Smooth muscle cell (in vitro differentiated cells): Measurements from ENCODE around the gene NOL6. TPM values are rescaled to one million over a fixed set of nuclear protein-coding genes. Genes with fewer than 3 reads are reported as not detected.

Source experiments
- DNase-seq: peaks from one replicate; lab custom pipeline; 2025; ENCODE audit not compliant: unreplicated experiment; lab: John Stamatoyannopoulos, UW
- H2AFZ ChIP-seq: fragments of 200-600 bp; sonication (generic); 2 replicates; pipeline ENCODE4 v1.6.0; 2016; ENCODE audit warnings: antibody characterized with exemption, low read depth, mild to moderate bottlenecking
- H3F3A ChIP-seq: fragments of 200-600 bp; sonication (generic); 2 replicates; pipeline ENCODE4 v1.6.0; 2017; ENCODE audit warnings: antibody characterized with exemption, low read depth
- H3K27ac ChIP-seq: fragments of 200-600 bp; sonication (generic); 2 replicates; pipeline ENCODE4 v1.5.1; 2016; ENCODE audit warnings: low read depth, mild to moderate bottlenecking
- H3K27me3 ChIP-seq: fragments of 200-600 bp; sonication (generic); 2 replicates; pipeline ENCODE4 v1.6.1; 2016; ENCODE audit warnings: low read depth, mild to moderate bottlenecking
- H3K36me3 ChIP-seq: fragments of 200-600 bp; sonication (generic); 2 replicates; pipeline ENCODE4 v1.5.1; 2016; ENCODE audit warnings: low read depth
- H3K4me1 ChIP-seq: fragments of 200-600 bp; sonication (generic); 2 replicates; pipeline ENCODE4 v1.5.1; 2016; ENCODE audit warnings: low read depth
- H3K4me2 ChIP-seq: fragments of 200-600 bp; sonication (generic); 2 replicates; pipeline ENCODE4 v1.6.0; 2016; ENCODE audit warnings: mild to moderate bottlenecking
- H3K4me3 ChIP-seq: fragments of 200-600 bp; sonication (generic); 2 replicates; pipeline ENCODE4 v1.5.1; 2016; ENCODE audit warnings: mild to moderate bottlenecking
- H3K79me2 ChIP-seq: fragments of 200-600 bp; sonication (generic); 2 replicates; pipeline ENCODE4 v1.6.0; 2016; ENCODE audit warnings: low read depth, mild to moderate bottlenecking
- H3K9ac ChIP-seq: fragments of 200-600 bp; sonication (generic); 2 replicates; pipeline ENCODE4 v1.6.0; 2016; ENCODE audit warnings: low read depth
- H3K9me3 ChIP-seq: fragments of 200-600 bp; sonication (generic); replicated peaks from 2 replicates; pipeline ENCODE4 v1.5.1; 2016; ENCODE audit warnings: low read depth
- H4K20me1 ChIP-seq: fragments of 200-600 bp; sonication (generic); 2 replicates; pipeline ENCODE4 v1.6.0; 2016; ENCODE audit warnings: low read depth
- CTCF ChIP-seq: fragments of 200-600 bp; sonication (generic); IDR thresholded peaks from 2 replicates; pipeline ENCODE4 v1.5.1; 2017; ENCODE audit warnings: borderline replicate concordance, mild to moderate bottlenecking, antibody characterized with exemption; ENCODE audit not compliant: insufficient read depth, poor library complexity, severe bottlenecking
- WGBS: methylation state at CpG from one replicate; pipeline ENCODE4 v1.1.7; 2016; ENCODE audit warnings: low lambda C conversion rate; 5-methylcytosine and 5-hydroxymethylcytosine counted together
- polyA plus RNA-seq: library from polyadenylated mRNA; unstranded; fragments of >200 nt; fragmentation: Nextera tagmentation; extraction: Ambion mirVana; gene quantifications from 2 replicates; pipeline ENCODE4 v1.2.1, GENCODE V29; 2016
- total RNA-seq: library from RNA; depleted of rRNA; stranded (reverse); fragments of >200 nt; gene quantifications from 2 replicates; pipeline ENCODE4 v1.2.3, GENCODE V29; 2014

NOL6 gene
- total and polyA plus RNA-seq, 2 experiments from 2014 or later: 23.0 to 23.4 TPM

- no peaks in the 10 kb centered on the region for H3F3A ChIP-seq
- no peak for TF ChIP-seq CTCF
- 93% methylated on average over 16 of the region's 16 CpGs for WGBS
- H4K20me1 ChIP-seq: no peaks in the 10 kb centered on the region
- peaks cover 13% of the 10 kb centered on the region for H3K4me1 ChIP-seq
- peak overlapping the region; percentile 86 for H3K4me3 ChIP-seq
- H3K79me2 ChIP-seq: peaks cover 21% of the 10 kb centered on the region
- H3K9me3 ChIP-seq: no peaks in the 10 kb centered on the region
- H3K4me2 ChIP-seq: peak overlapping the region; percentile 97
- no peak overlapping the region for H3K27ac ChIP-seq
- no peak for DNase-seq
- no peaks in the 10 kb centered on the region for H3K27me3 ChIP-seq
- H2AFZ ChIP-seq: no peak overlapping the region
- H3K36me3 ChIP-seq: no peaks in the 10 kb centered on the region
- no peak overlapping the region for H3K9ac ChIP-seq
Measured at GRCh38 chr9:33472171-33472880, 1.4 kb downstream of the NOL6 start.

- Histone ChIP-seq H3K27me3 (no peaks in the 10 kb centered on the region), H2AFZ (no peak overlapping the region), H3K9me3 (no peaks in the 10 kb centered on the region), H3K27ac (no peak overlapping the region), H3K36me3 (no peaks in the 10 kb centered on the region), H3K4me1 (peaks cover 13% of the 10 kb centered on the region), H4K20me1 (no peaks in the 10 kb centered on the region), H3K79me2 (peaks cover 21% of the 10 kb centered on the region), H3K9ac (no peak overlapping the region), H3K4me2 (peak overlapping the region; percentile 8), H3F3A (no peaks in the 10 kb centered on the region), H3K4me3 (no peak overlapping the region)
- WGBS: 96% methylated on average over 2 of the region's 2 CpGs
- TF ChIP-seq CTCF: no peak
- DNase-seq: no peak
Measured at GRCh38 chr9:33471361-33471760, 2.4 kb downstream of the NOL6 start.

GRCh38 chr9:33469891-33470290 lies 3.8 kb downstream of the NOL6 start:
- WGBS: 98% methylated on average over 6 of the region's 6 CpGs
- H3F3A ChIP-seq: no peaks in the 10 kb centered on the region
- no peak overlapping the region for H2AFZ ChIP-seq
- H3K27ac ChIP-seq: no peak overlapping the region
- no peak for DNase-seq
- no peak overlapping the region for H3K4me3 ChIP-seq
- no peaks in the 10 kb centered on the region for H4K20me1 ChIP-seq
- H3K4me2 ChIP-seq: no peak overlapping the region
- TF ChIP-seq CTCF: no peak
- peaks cover 13% of the 10 kb centered on the region for H3K4me1 ChIP-seq
- no peaks in the 10 kb centered on the region for H3K9me3 ChIP-seq
- H3K79me2 ChIP-seq: peaks cover 21% of the 10 kb centered on the region
- no peaks in the 10 kb centered on the region for H3K36me3 ChIP-seq
- no peaks in the 10 kb centered on the region for H3K27me3 ChIP-seq
- no peak overlapping the region for H3K9ac ChIP-seq
